Measurements from ENCODE around the gene TMEM238L. TPM values are rescaled to one million over a fixed set of nuclear protein-coding genes. Genes with fewer than 3 reads are reported as not detected.

Gene TMEM238L
- total RNA-seq, 4 donors from 2014 or later: 0.42 to 4.8 (median 1.0) TPM

- Histone ChIP-seq H3K36me3 (no peaks in the 10 kb centered on the region), H3K4me3 (no peak overlapping the region), H3K27me3 (no peaks in the 10 kb centered on the region), H3K4me1 (peaks cover 11 to 80% (median 39%) of the 10 kb centered on the region in 3 donors), H3K9me3 (no peaks in the 10 kb centered on the region), H3K27ac (peak overlapping the region; percentile 70 to 88 (median 84))
- DNase-seq: no peak
- whole genome bisulfite sequencing, 2 donors: 13 to 40% methylated on average over 7 of the region's 7 CpGs
- intact Hi-C loops (cut with DNase I): no loop called here
- TF ChIP-seq POLR2A (IDR thresholded peaks at IDR 0.05) (no peak), CTCF (IDR thresholded peaks at IDR 0.05) (no peak)
These were observed 4.5 kb downstream of the TMEM238L start for GRCh38 chr17:10799407-10799806.

- peaks cover 11 to 79% (median 41%) of the 10 kb centered on the region in 3 donors for H3K4me1 ChIP-seq
- no peaks in the 10 kb centered on the region for H3K9me3 ChIP-seq
- no peaks in the 10 kb centered on the region for H3K27me3 ChIP-seq
- no peak overlapping the region for H3K4me3 ChIP-seq
- no peak for DNase-seq
- H3K27ac ChIP-seq: peak overlapping the region; percentile 70 to 88 (median 84)
- TF ChIP-seq POLR2A (IDR thresholded peaks at IDR 0.05): no peak
- TF ChIP-seq CTCF (IDR thresholded peaks at IDR 0.05): no peak
- WGBS, 2 donors: 49 to 62% methylated on average over 6 to 7 of the region's 7 CpGs
- intact Hi-C loops (cut with DNase I): no loop called here
- H3K36me3 ChIP-seq: no peaks in the 10 kb centered on the region
These were observed 5.0 kb downstream of the TMEM238L start for GRCh38 chr17:10798910-10799309.

DNA sequence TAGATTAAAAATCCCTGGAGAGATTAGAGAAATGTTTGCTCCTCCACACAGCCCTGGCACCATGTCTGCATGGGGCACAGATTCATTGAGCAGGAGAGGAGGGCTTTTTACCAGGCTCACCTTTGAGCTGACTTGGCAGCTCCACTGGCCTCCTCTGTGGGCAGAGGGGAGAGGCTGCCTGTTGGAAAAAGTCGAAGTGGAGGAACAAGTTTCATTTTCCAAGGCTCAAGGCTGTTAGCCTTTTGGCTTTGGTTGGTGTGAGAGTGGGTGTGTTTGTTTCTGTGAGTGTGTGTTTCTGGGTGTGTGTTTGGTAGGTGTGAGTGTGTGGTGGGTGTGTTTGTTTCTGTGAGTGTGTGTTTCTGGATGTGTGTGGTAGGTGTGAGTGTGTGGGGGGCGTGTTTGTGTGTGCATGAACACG, 5.6 kb downstream of the TMEM238L start:
- peaks cover 11 to 79% (median 41%) of the 10 kb centered on the region in 3 donors for H3K4me1 ChIP-seq
- H3K36me3 ChIP-seq: no peaks in the 10 kb centered on the region
- peak overlapping the region; percentile 70 to 88 (median 84) for H3K27ac ChIP-seq
- no peak for DNase-seq
- peak overlapping the region in 2 of 4 donors; percentile 12 to 14 for H3K4me3 ChIP-seq
- no peaks in the 10 kb centered on the region for H3K27me3 ChIP-seq
- WGBS, 2 donors: 15 to 20% methylated on average over 3 of the region's 3 CpGs
- no peak for TF ChIP-seq POLR2A (IDR thresholded peaks at IDR 0.05)
- no peak for TF ChIP-seq CTCF (IDR thresholded peaks at IDR 0.05)
- intact Hi-C loops (cut with DNase I): no loop called here
- no peaks in the 10 kb centered on the region for H3K9me3 ChIP-seq

DNA sequence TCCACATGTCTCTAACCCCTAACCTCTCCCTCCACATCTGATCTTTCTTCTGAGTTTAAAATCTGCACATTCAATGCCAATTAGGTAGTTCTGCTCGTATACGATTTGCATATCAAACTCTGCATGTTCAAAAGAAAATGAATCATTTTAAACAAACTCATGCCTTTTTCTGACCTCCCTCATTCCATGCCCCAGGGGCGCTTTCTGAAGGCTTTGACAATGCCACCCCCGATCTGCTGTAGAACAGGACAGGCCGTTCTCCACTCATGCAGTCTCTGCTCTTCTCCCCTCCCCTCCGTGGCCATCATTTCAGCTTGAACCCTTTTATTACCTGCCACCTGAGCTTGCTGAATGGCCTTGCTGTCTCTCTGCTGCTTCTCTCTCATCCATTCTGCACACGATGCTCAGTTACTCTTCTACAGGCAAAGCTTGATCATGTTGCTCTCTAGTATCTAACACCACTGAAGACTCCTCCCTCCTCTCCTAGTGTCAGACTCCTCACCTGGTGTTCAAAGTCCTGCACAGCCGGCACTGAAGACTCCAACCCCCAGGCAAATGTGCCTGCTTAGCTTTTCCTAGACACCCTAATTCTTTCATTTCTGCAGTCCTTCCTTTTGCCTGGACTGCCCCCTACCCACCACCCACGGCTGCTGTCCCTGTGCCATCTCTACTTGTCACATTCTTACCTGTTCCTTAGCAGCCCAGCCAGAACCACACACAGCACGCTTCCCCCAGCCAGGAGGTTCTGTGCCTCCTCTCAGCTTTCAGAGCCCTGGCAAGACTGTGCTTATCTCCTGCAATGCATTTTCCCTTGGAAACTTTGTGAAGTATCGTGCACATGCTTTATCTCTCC, 6.2 kb downstream of the TMEM238L start:
- no peak for DNase-seq
- peaks cover 11 to 79% (median 38%) of the 10 kb centered on the region in 3 donors for H3K4me1 ChIP-seq
- TF ChIP-seq CTCF (IDR thresholded peaks at IDR 0.05) (no peak), POLR2A (IDR thresholded peaks at IDR 0.05) (no peak)
- H3K27me3 ChIP-seq: no peaks in the 10 kb centered on the region
- H3K4me3 ChIP-seq: peak overlapping the region in 2 of 4 donors; percentile 12 to 14
- no peaks in the 10 kb centered on the region for H3K36me3 ChIP-seq
- WGBS, 2 donors: 30 to 46% methylated on average over 11 of the region's 11 CpGs
- H3K9me3 ChIP-seq: no peaks in the 10 kb centered on the region
- intact Hi-C loops (cut with DNase I): no loop called here
- peak overlapping the region; percentile 70 to 88 (median 84) for H3K27ac ChIP-seq

DNA sequence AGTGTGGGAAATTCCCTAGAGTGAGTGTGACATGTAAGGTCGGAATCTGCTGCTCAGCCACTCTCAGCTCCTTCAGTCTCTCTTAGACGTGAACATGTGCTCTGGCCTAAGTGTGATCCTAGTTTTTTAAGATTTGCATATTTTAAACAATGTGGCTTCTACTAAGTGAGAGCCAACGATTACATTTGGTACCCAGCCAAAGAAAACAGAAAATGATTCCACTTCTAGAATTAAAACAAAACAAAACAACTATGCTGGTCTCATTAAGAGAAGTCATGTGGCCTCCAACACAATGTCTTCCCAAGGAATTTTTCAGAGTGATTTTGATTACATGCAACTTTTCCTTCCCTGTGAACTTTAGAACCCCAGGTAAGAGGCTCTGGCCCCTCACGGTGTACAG, 10.1 kb downstream of the TMEM238L start:
- Histone ChIP-seq H3K9me3 (no peaks in the 10 kb centered on the region), H3K27me3 (no peaks in the 10 kb centered on the region), H3K36me3 (no peaks in the 10 kb centered on the region), H3K27ac (peak overlapping the region in 1 of 4 donors; percentile 5), H3K4me1 (peaks cover 33 to 80% (median 59%) of the 10 kb centered on the region in 3 donors), H3K4me3 (no peak overlapping the region)
- TF ChIP-seq CTCF (IDR thresholded peaks at IDR 0.05) (no peak), POLR2A (IDR thresholded peaks at IDR 0.05) (no peak)
- WGBS, 2 donors: 34 to 40% methylated on average over 4 of the region's 4 CpGs
- DNase-seq: no peak
- intact Hi-C loops (cut with DNase I): no loop called here

Data from esophagus squamous epithelium (tissue), 5 donors.